ENCODE data around the gene CYB561D1. TPM values are rescaled to one million over a fixed set of nuclear protein-coding genes. Genes with fewer than 3 reads are reported as not detected.

Gene CYB561D1
- polyA plus RNA-seq, 1 donor (not counting 4 experiments of a cell fraction or from before 2014, with no cell fraction given): 4.9 TPM

- DNase-seq (ENCODE audit: low read depth, low spot score) (no peak), FAIRE-seq (no peak)
- Histone ChIP-seq H3K4me3 (ENCODE audit: control insufficient read depth in 2 of 3, extremely low read depth in 1 of 3, insufficient read depth in 2 of 3, low read depth in 1 of 3, low read length in 3 of 3) (no peak overlapping the region), H3K27ac (ENCODE audit: control insufficient read depth, insufficient read depth, low read length) (no peak overlapping the region), H3K9me1 (ENCODE audit: control insufficient read depth, extremely low read depth, insufficient read depth, low read length) (no peaks in the 10 kb centered on the region), H3K4me1 (ENCODE audit: control insufficient read depth, extremely low read depth, insufficient read depth, low read length) (peaks cover 9% of the 10 kb centered on the region), H3K9ac (ENCODE audit: control insufficient read depth, extremely low read depth, insufficient read depth, low read length) (no peak overlapping the region), H3K27me3 (ENCODE audit: control insufficient read depth, extremely low read depth, insufficient read depth, low read length) (no peaks in the 10 kb centered on the region), H2AFZ (ENCODE audit: control insufficient read depth, low read length) (no peak overlapping the region), H3K36me3 (ENCODE audit: control insufficient read depth in 2 of 2, extremely low read depth in 1 of 2, insufficient read depth in 2 of 2, low read length in 2 of 2) (no peaks in the 10 kb centered on the region), H3K4me2 (ENCODE audit: control insufficient read depth, extremely low read depth, insufficient read depth, low read depth, low read length) (no peak overlapping the region), H3K9me3 (ENCODE audit: control insufficient read depth, low read depth, low read length) (no peaks in the 10 kb centered on the region), H3K79me2 (ENCODE audit: control insufficient read depth, insufficient read depth, low read length) (peaks cover 23% of the 10 kb centered on the region), H4K20me1 (ENCODE audit: control insufficient read depth, extremely low read depth, insufficient read depth, low read length) (no peaks in the 10 kb centered on the region)
- dilution Hi-C loops (cut with MboI; ENCODE audit: extremely low pct_ligation_motif_present, low sequenced_read_pairs): no loop called here
- TF ChIP-seq EZH2 (IDR thresholded peaks at IDR 0.05; ENCODE audit: low read length): no peak
- no peak for TF ChIP-seq CTCF (optimal IDR thresholded peaks at IDR 0.05 in 1 of 3, IDR thresholded peaks at IDR 0.05 in 1 of 3, conservative IDR thresholded peaks at IDR 0.05 in 1 of 3; ENCODE audit: extremely low read depth in 1 of 3, insufficient read depth in 2 of 3, low read length in 3 of 3)
Measured at GRCh38 chr1:109543988-109544735, 50.3 kb downstream of the CYB561D1 start.

GRCh38 chr1:109546311-109547109, 52.6 kb downstream of the CYB561D1 start:
- no peaks in the 10 kb centered on the region for H3K27me3 ChIP-seq (ENCODE audit: control insufficient read depth, extremely low read depth, insufficient read depth, low read length)
- H4K20me1 ChIP-seq (ENCODE audit: control insufficient read depth, extremely low read depth, insufficient read depth, low read length): peaks cover 9% of the 10 kb centered on the region
- peak overlapping the region; percentile 96 for H3K27ac ChIP-seq (ENCODE audit: control insufficient read depth, insufficient read depth, low read length)
- TF ChIP-seq CTCF (optimal IDR thresholded peaks at IDR 0.05 in 1 of 3, IDR thresholded peaks at IDR 0.05 in 1 of 3, conservative IDR thresholded peaks at IDR 0.05 in 1 of 3; ENCODE audit: extremely low read depth in 1 of 3, insufficient read depth in 2 of 3, low read length in 3 of 3): peak; percentile 73 to 93 (median 84)
- TF ChIP-seq EZH2 (IDR thresholded peaks at IDR 0.05; ENCODE audit: low read length): no peak
- peaks cover 0 to 3% of the 10 kb centered on the region in 2 experiments for H3K36me3 ChIP-seq (ENCODE audit: control insufficient read depth in 2 of 2, extremely low read depth in 1 of 2, insufficient read depth in 2 of 2, low read length in 2 of 2)
- peak overlapping the region; percentile 83 to 97 (median 88) for H3K4me3 ChIP-seq (ENCODE audit: control insufficient read depth in 2 of 3, extremely low read depth in 1 of 3, insufficient read depth in 2 of 3, low read depth in 1 of 3, low read length in 3 of 3)
- peak overlapping the region; percentile 98 for H3K4me2 ChIP-seq (ENCODE audit: control insufficient read depth, extremely low read depth, insufficient read depth, low read depth, low read length)
- dilution Hi-C loops (cut with MboI; ENCODE audit: extremely low pct_ligation_motif_present, low sequenced_read_pairs): no loop called here
- FAIRE-seq (peak; percentile 58), DNase-seq (ENCODE audit: low read depth, low spot score) (peak; percentile 41)
- peaks cover 14% of the 10 kb centered on the region for H3K4me1 ChIP-seq (ENCODE audit: control insufficient read depth, extremely low read depth, insufficient read depth, low read length)
- no peaks in the 10 kb centered on the region for H3K9me1 ChIP-seq (ENCODE audit: control insufficient read depth, extremely low read depth, insufficient read depth, low read length)
- peak overlapping the region; percentile 94 for H2AFZ ChIP-seq (ENCODE audit: control insufficient read depth, low read length)
- peak overlapping the region; percentile 98 for H3K9ac ChIP-seq (ENCODE audit: control insufficient read depth, extremely low read depth, insufficient read depth, low read length)
- peaks cover 47% of the 10 kb centered on the region for H3K79me2 ChIP-seq (ENCODE audit: control insufficient read depth, insufficient read depth, low read length)
- no peaks in the 10 kb centered on the region for H3K9me3 ChIP-seq (ENCODE audit: control insufficient read depth, low read depth, low read length)

All from keratinocyte (primary cell).